ENCODE measurements around the gene LCNL1. TPM values are rescaled to one million over a fixed set of nuclear protein-coding genes. Genes with fewer than 3 reads are reported as not detected.
"Not testable (repeated sequence)": the region's sequence is repeated elsewhere in the genome, so short reads cannot be mapped to it uniquely, and the experiment has no call there.

LCNL1 gene
- total and polyA plus RNA-seq, 12 donors, result 0.06 to 10.5 (median 0.78) TPM; not detected in 2

GRCh38 chr9:137004285-137004684, 21.5 kb downstream of the LCNL1 start:
- H3K9me3 ChIP-seq (replicated peaks in 1 of 3); H3K4me1 ChIP-seq (replicated peaks in 1 of 2); H3K36me3 ChIP-seq (replicated peaks in 1 of 2); H3K27me3 ChIP-seq; intact Hi-C loops (cut with DNase I); H3K27ac ChIP-seq; H3K4me3 ChIP-seq: not testable (repeated sequence)
- TF ChIP-seq, protein P1, sequence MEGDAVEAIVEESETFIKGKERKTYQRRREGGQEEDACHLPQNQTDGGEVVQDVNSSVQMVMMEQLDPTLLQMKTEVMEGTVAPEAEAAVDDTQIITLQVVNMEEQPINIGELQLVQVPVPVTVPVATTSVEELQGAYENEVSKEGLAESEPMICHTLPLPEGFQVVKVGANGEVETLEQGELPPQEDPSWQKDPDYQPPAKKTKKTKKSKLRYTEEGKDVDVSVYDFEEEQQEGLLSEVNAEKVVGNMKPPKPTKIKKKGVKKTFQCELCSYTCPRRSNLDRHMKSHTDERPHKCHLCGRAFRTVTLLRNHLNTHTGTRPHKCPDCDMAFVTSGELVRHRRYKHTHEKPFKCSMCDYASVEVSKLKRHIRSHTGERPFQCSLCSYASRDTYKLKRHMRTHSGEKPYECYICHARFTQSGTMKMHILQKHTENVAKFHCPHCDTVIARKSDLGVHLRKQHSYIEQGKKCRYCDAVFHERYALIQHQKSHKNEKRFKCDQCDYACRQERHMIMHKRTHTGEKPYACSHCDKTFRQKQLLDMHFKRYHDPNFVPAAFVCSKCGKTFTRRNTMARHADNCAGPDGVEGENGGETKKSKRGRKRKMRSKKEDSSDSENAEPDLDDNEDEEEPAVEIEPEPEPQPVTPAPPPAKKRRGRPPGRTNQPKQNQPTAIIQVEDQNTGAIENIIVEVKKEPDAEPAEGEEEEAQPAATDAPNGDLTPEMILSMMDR (IDR thresholded peaks at IDR 0.05), result peak in 5 of 6 experiments; percentile 21 to 63 (median 54)
- WGBS, 4 donors, result 37 to 93% (median 38%) methylated on average over 4 to 17 of the region's 17 CpGs
- DNase-seq, result peak in 2 of 7 donors; percentile 41 to 67

GRCh38 chr9:137006116-137007003, 23.6 kb downstream of the LCNL1 start:
- intact Hi-C loops (cut with DNase I), result no loop called here
- Histone ChIP-seq H3K4me3 (no peak overlapping the region), H3K36me3 (replicated peaks in 1 of 2) (peaks cover 0 to 8% of the 10 kb centered on the region in 2 donors), H3K27ac (no peak overlapping the region), H3K27me3 (no peaks in the 10 kb centered on the region), H3K9me3 (replicated peaks in 1 of 3) (no peaks in the 10 kb centered on the region), H3K4me1 (replicated peaks in 1 of 2) (no peaks in the 10 kb centered on the region)
- DNase-seq, result no peak
- 65 to 70% (median 66%) methylated on average over 18 to 24 of the region's 24 CpGs for WGBS, 4 donors
- TF ChIP-seq, protein P1 (IDR thresholded peaks at IDR 0.05), result no peak
- TF ChIP-seq POLR2A (IDR thresholded peaks at IDR 0.05), result no peak

- intact Hi-C loops (cut with DNase I), result no loop called here
Observed at GRCh38 chr9:137007108-137007815, 24.5 kb downstream of the LCNL1 start.

DNA sequence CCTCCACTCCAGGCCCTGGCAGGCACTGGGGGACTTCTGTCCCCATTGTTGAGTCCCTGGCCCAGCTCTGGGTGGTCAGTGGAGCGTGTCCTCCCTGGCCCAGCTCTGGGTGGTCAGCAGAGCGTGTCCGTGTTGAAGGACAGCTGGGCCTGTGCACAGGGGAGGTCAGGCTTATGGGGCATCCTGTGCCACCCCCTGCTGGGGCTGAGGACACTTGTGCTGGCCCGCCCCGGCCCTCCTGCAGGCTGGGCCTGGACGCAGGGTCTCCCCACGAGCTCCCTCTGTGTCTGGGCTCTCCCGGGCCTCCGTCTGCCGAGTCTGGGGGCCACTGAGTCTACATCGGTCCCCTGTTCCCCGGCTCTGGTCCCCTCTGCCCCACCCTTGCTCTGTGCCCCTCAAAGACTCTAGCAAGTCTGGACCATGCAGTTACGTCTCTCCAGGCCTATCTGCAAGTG, 25.1 kb downstream of the LCNL1 start:
- Histone ChIP-seq H3K27ac (no peak overlapping the region), H3K36me3 (replicated peaks in 1 of 2) (peaks cover 0 to 14% of the 10 kb centered on the region in 2 donors), H3K27me3 (no peaks in the 10 kb centered on the region), H3K4me3 (no peak overlapping the region), H3K4me1 (replicated peaks in 1 of 2) (no peaks in the 10 kb centered on the region), H3K9me3 (replicated peaks in 1 of 3) (no peaks in the 10 kb centered on the region)
- no peak for DNase-seq
- WGBS, 4 donors, result 91 to 100% (median 94%) methylated on average over 2 to 13 of the region's 13 CpGs
- TF ChIP-seq, protein P1 (IDR thresholded peaks at IDR 0.05), result no peak
- no peak for TF ChIP-seq POLR2A (IDR thresholded peaks at IDR 0.05)
- intact Hi-C loops (cut with DNase I), result no loop called here

More at GRCh38 chr9:137007108-137007815, 24.5 kb downstream of the LCNL1 start:
- H3K27me3 ChIP-seq, result no peaks in the 10 kb centered on the region
- 85 to 88% (median 86%) methylated on average over 27 to 30 of the region's 30 CpGs for WGBS, 4 donors
- no peaks in the 10 kb centered on the region for H3K9me3 ChIP-seq (replicated peaks in 1 of 3)
- TF ChIP-seq POLR2A (IDR thresholded peaks at IDR 0.05), result no peak
- TF ChIP-seq, protein P1 (IDR thresholded peaks at IDR 0.05), result no peak
- peaks cover 0 to 14% of the 10 kb centered on the region in 2 donors for H3K36me3 ChIP-seq (replicated peaks in 1 of 2)
- H3K4me1 ChIP-seq (replicated peaks in 1 of 2), result no peaks in the 10 kb centered on the region
- no peak for DNase-seq
- no peak overlapping the region for H3K4me3 ChIP-seq
- no peak overlapping the region for H3K27ac ChIP-seq
